Uterus (tissue), 4 donors: ENCODE results near the gene CLCN5. TPM values are rescaled to one million over a fixed set of nuclear protein-coding genes. Genes with fewer than 3 reads are reported as not detected.

Source experiments
- DNase-seq, 2 donors: peaks; one replicate each; pipeline ENCODE4 v3.0.0-alpha.2; 2019 to 2020
- H3K27ac ChIP-seq, 2 donors: fragments of 200-600 bp; sonication (generic); 1 replicate in 1 of 2; 2 replicates in 1 of 2; pipeline ENCODE4 v1.5.1; 2016 to 2018
- H3K27me3 ChIP-seq, 2 donors: fragments of 200-600 bp; sonication (generic); one replicate each; pipeline ENCODE4 v1.5.1; 2018 to 2019; ENCODE audit warnings: control low read depth in 1 of 2
- H3K36me3 ChIP-seq, 2 donors: fragments of 200-600 bp; sonication (generic); one replicate each; pipeline ENCODE4 v1.5.1; 2019; ENCODE audit warnings: control low read depth in 1 of 2
- H3K4me1 ChIP-seq, 2 donors: fragments of 200-600 bp; sonication (generic); one replicate each; pipeline ENCODE4 v1.5.1; 2018 to 2019; ENCODE audit warnings: control low read depth in 1 of 2
- H3K4me3 ChIP-seq, 2 donors: fragments of 200-600 bp; sonication (generic); 1 replicate in 1 of 2; 2 replicates in 1 of 2; pipeline ENCODE4 v1.5.1; 2018 to 2019; ENCODE audit warnings: mild to moderate bottlenecking in 1 of 2
- H3K9me3 ChIP-seq, 2 donors: fragments of 200-600 bp; sonication (generic); one replicate each; pipeline ENCODE4 v1.5.1; 2019; ENCODE audit warnings: control low read depth in 1 of 2
- POLR2A ChIP-seq, 2 donors: fragments of 450-650 bp; IDR thresholded peaks; one replicate each; pipeline ENCODE4 v1.6.1; 2016; ENCODE audit warnings: antibody characterized with exemption in 2 of 2, mild to moderate bottlenecking in 1 of 2, moderate library complexity in 1 of 2
- intact Hi-C: fragments of 100-400 bp; cut with DNase I; formaldehyde crosslinking; loops from one replicate; pipeline ENCODE4 v1.15.1; 2023; ENCODE audit warnings: low total_unique reads
- total RNA-seq, 4 donors: library from RNA; depleted of rRNA in 3 of 4; stranded (reverse); fragments of >200 nt in 3 of 4; gene quantifications; one replicate each; pipeline versions ENCODE4 v1.1.0 to v1.2.4, GENCODE V29; 2014 to 2023
- TF ChIP-seq, protein P1 (sequence below), 4 experiments: fragments of 200-600 bp in 2 of 4; fragments of 450-650 bp in 2 of 4; sonication (generic) in 2 of 4; IDR thresholded peaks; one replicate each; pipeline ENCODE4 v1.5.1; 2016 to 2019; ENCODE audit warnings: antibody characterized with exemption in 4 of 4, mild to moderate bottlenecking in 2 of 4, moderate library complexity in 1 of 4
- donor health status: DM: yes; HTN: yes; CAD: no.

CLCN5 gene
- total RNA-seq, 4 donors from 2014 or later = 6.4 to 81.2 (median 11.0) TPM

DNA sequence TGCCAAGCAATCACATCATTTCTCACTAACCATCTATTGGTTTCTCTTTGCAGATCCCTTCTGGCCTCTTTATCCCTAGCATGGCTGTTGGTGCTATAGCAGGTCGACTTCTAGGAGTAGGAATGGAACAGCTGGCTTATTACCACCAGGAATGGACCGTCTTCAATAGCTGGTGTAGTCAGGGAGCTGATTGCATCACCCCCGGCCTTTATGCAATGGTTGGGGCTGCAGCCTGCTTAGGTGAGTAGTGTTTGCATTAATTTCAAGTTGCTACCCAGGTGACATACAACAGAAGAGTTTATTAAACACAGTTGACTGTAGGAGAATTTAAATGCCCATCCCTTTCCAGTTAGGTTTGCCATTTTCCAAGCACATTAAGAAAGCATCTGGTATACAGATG, 166.2 kb downstream of the CLCN5 start:
- TF ChIP-seq POLR2A (IDR thresholded peaks at IDR 0.05) = no peak
- TF ChIP-seq, protein P1, sequence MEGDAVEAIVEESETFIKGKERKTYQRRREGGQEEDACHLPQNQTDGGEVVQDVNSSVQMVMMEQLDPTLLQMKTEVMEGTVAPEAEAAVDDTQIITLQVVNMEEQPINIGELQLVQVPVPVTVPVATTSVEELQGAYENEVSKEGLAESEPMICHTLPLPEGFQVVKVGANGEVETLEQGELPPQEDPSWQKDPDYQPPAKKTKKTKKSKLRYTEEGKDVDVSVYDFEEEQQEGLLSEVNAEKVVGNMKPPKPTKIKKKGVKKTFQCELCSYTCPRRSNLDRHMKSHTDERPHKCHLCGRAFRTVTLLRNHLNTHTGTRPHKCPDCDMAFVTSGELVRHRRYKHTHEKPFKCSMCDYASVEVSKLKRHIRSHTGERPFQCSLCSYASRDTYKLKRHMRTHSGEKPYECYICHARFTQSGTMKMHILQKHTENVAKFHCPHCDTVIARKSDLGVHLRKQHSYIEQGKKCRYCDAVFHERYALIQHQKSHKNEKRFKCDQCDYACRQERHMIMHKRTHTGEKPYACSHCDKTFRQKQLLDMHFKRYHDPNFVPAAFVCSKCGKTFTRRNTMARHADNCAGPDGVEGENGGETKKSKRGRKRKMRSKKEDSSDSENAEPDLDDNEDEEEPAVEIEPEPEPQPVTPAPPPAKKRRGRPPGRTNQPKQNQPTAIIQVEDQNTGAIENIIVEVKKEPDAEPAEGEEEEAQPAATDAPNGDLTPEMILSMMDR (IDR thresholded peaks at IDR 0.05) = no peak
- H3K27me3 ChIP-seq = no peaks in the 10 kb centered on the region
- H3K9me3 ChIP-seq = no peaks in the 10 kb centered on the region
- DNase-seq = no peak
- H3K36me3 ChIP-seq = no peaks in the 10 kb centered on the region
- H3K4me3 ChIP-seq = no peak overlapping the region
- intact Hi-C loops = no loop called here
- H3K27ac ChIP-seq = no peak overlapping the region
- no peaks in the 10 kb centered on the region for H3K4me1 ChIP-seq

DNA sequence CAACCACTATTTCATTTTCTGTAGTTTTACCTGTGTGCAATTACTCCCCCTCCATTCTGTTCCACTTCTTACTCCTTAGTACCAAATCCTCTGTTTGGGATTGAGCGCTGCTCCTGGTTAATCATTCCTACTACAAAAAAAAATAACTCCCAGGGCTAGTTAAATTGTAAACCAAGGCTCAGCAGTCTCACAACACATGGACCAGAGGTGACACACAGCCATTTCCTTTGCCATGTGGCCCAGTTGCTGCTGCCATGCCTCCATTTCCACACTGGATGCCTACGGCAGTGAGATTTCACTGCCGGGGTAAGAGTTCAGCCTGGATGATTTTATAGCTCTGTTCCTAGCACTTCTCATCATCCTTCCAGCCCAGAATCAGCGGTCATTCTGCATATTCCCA, 171.2 kb downstream of the CLCN5 start:
- Histone ChIP-seq H3K27me3 (no peaks in the 10 kb centered on the region), H3K27ac (no peak overlapping the region), H3K4me3 (no peak overlapping the region), H3K9me3 (no peaks in the 10 kb centered on the region), H3K36me3 (no peaks in the 10 kb centered on the region), H3K4me1 (no peaks in the 10 kb centered on the region)
- intact Hi-C loops = no loop called here
- TF ChIP-seq POLR2A (IDR thresholded peaks at IDR 0.05) = no peak
- TF ChIP-seq, protein P1 (IDR thresholded peaks at IDR 0.05) = no peak
- no peak for DNase-seq

DNA sequence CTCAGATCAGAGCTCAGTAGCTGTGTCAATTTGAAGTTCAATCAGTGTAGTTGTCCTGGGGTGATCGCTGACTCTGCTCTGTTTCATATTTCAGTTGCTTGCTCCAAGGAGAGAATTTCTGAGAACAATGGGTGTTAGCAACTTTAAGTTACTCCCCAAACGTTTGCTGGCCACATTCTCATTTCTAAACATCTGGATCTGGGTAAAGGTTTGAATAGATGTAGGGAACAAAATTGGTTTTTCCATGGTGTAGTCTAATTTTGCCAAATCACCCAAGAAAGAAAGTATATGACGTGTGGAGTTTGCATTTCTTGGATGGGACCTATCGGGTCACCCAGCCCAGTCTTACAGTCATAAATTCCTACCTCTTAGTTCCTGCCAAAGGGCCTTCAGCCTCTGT, 174.7 kb downstream of the CLCN5 start:
- H3K9me3 ChIP-seq = no peaks in the 10 kb centered on the region

DNA sequence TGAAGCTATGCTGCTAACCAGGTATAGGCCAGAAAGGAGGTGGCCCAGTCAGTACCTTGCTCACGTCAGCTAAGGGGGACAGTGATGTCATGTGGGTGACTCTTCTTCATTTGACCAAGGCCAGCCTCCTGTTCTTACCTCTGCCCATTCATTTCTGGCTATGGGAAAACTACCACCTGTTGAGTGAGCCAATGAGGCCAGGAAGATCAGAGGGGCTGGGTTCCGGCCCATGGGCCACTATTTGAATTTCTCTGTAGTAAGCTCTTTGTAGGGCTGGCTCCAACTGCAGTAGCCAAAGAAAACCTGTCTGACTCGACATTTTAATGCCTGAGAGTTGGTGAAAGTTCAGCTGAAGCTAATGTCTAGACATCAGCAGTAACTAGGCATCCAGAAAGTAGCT, 175.8 kb downstream of the CLCN5 start:
- no peak for DNase-seq
- H3K27me3 ChIP-seq = no peaks in the 10 kb centered on the region
- H3K4me1 ChIP-seq = no peaks in the 10 kb centered on the region
- H3K27ac ChIP-seq = no peak overlapping the region
- no peak overlapping the region for H3K4me3 ChIP-seq
- no peaks in the 10 kb centered on the region for H3K9me3 ChIP-seq
- TF ChIP-seq, protein P1 (IDR thresholded peaks at IDR 0.05) = no peak
- no peak for TF ChIP-seq POLR2A (IDR thresholded peaks at IDR 0.05)
- intact Hi-C loops = no loop called here
- H3K36me3 ChIP-seq = no peaks in the 10 kb centered on the region

More for the DNA sequence above, 174.7 kb downstream of the CLCN5 start:
- no peak for TF ChIP-seq POLR2A (IDR thresholded peaks at IDR 0.05)
- TF ChIP-seq, protein P1 (IDR thresholded peaks at IDR 0.05) = no peak
- Histone ChIP-seq H3K36me3 (no peaks in the 10 kb centered on the region), H3K4me1 (no peaks in the 10 kb centered on the region), H3K27me3 (no peaks in the 10 kb centered on the region), H3K4me3 (no peak overlapping the region), H3K27ac (no peak overlapping the region)
- intact Hi-C loops = no loop called here
- no peak for DNase-seq

DNA sequence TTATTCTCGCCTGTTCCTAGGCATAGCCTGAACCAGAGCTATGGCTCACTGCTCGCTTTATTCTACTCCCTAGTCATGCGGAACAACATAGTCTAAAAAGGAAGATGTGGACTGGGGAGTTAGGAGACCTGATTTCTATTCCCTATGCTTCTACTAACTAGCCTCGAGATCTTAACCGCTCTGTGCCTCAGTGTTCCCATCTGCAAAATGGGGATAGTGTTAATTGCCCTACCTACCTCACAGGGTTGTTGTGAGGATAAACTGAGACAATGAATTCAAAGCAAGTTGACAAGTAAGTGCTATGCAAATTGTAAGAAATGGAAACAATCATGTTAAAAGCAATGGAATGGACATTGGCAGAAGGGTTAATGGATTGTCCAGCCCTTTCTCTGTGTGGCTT, 176.4 kb downstream of the CLCN5 start:
- no peak for TF ChIP-seq POLR2A (IDR thresholded peaks at IDR 0.05)
- TF ChIP-seq, protein P1 (IDR thresholded peaks at IDR 0.05) = no peak
- Histone ChIP-seq H3K27me3 (no peaks in the 10 kb centered on the region), H3K36me3 (no peaks in the 10 kb centered on the region), H3K27ac (no peak overlapping the region), H3K9me3 (no peaks in the 10 kb centered on the region), H3K4me1 (no peaks in the 10 kb centered on the region), H3K4me3 (no peak overlapping the region)
- intact Hi-C loops = no loop called here
- DNase-seq = no peak
